ENCODE results near the gene CLPTM1L.
"Not testable (repeated sequence)": the region's sequence is repeated elsewhere in the genome, so short reads cannot be mapped to it uniquely, and the experiment has no call there.

CLPTM1L gene

GRCh38 chr5:1360861-1361260 lies 16.0 kb upstream of the CLPTM1L start:
- peaks cover 0 to 64% of the 10 kb centered on the region in 2 donors for H3K27me3 ChIP-seq
- intact Hi-C loops (cut with DNase I; ENCODE audit: low total_unique reads), result no loop called here

GRCh38 chr5:1360367-1360766 lies 15.5 kb upstream of the CLPTM1L start:
- DNase-seq; H3K9me3 ChIP-seq; H3K4me3 ChIP-seq; H3K27ac ChIP-seq; intact Hi-C loops (cut with DNase I; ENCODE audit: low total_unique reads); H3K36me3 ChIP-seq; H3K4me1 ChIP-seq: not testable (repeated sequence)
- H3K27me3 ChIP-seq, result peaks cover 0 to 62% of the 10 kb centered on the region in 2 donors

More at GRCh38 chr5:1360861-1361260, 16.0 kb upstream of the CLPTM1L start:
- no peak for DNase-seq
- TF ChIP-seq CTCF (IDR thresholded peaks at IDR 0.05), result no peak
- H3K36me3 ChIP-seq, result no peaks in the 10 kb centered on the region
- no peak overlapping the region for H3K27ac ChIP-seq
- H3K4me3 ChIP-seq, result no peak overlapping the region
- no peaks in the 10 kb centered on the region for H3K4me1 ChIP-seq
- H3K9me3 ChIP-seq, result no peaks in the 10 kb centered on the region

- Histone ChIP-seq H3K4me3 (no peak overlapping the region), H3K36me3 (no peaks in the 10 kb centered on the region), H3K9me3 (no peaks in the 10 kb centered on the region), H3K4me1 (no peaks in the 10 kb centered on the region), H3K27me3 (peaks cover 0 to 59% of the 10 kb centered on the region in 2 donors), H3K27ac (no peak overlapping the region)
- intact Hi-C loops (cut with DNase I; ENCODE audit: low total_unique reads), result no loop called here
- no peak for DNase-seq
- no peak for TF ChIP-seq CTCF (IDR thresholded peaks at IDR 0.05)
Observed at GRCh38 chr5:1359713-1360112, 14.8 kb upstream of the CLPTM1L start.

- no peak overlapping the region for H3K27ac ChIP-seq
- H3K9me3 ChIP-seq, result no peaks in the 10 kb centered on the region
- no peak for DNase-seq
- H3K4me3 ChIP-seq, result no peak overlapping the region
- intact Hi-C loops (cut with DNase I; ENCODE audit: low total_unique reads), result no loop called here
- no peak for TF ChIP-seq CTCF (IDR thresholded peaks at IDR 0.05)
- H3K36me3 ChIP-seq, result no peaks in the 10 kb centered on the region
- H3K27me3 ChIP-seq, result peaks cover 0 to 56% of the 10 kb centered on the region in 2 donors
- H3K4me1 ChIP-seq, result no peaks in the 10 kb centered on the region
Observed at GRCh38 chr5:1359031-1359645, 14.2 kb upstream of the CLPTM1L start.

GRCh38 chr5:1358726-1359025 lies 13.8 kb upstream of the CLPTM1L start:
- Histone ChIP-seq H3K4me3 (no peak overlapping the region), H3K9me3 (no peaks in the 10 kb centered on the region), H3K27me3 (peaks cover 0 to 54% of the 10 kb centered on the region in 2 donors), H3K36me3 (no peaks in the 10 kb centered on the region), H3K27ac (no peak overlapping the region), H3K4me1 (no peaks in the 10 kb centered on the region)
- intact Hi-C loops (cut with DNase I; ENCODE audit: low total_unique reads), result no loop called here
- no peak for DNase-seq
- no peak for TF ChIP-seq CTCF (IDR thresholded peaks at IDR 0.05)

- Histone ChIP-seq H3K36me3 (no peaks in the 10 kb centered on the region), H3K4me1 (no peaks in the 10 kb centered on the region), H3K27ac (no peak overlapping the region), H3K4me3 (no peak overlapping the region), H3K9me3 (no peaks in the 10 kb centered on the region), H3K27me3 (peaks cover 0 to 52% of the 10 kb centered on the region in 2 donors)
- DNase-seq, result no peak
- intact Hi-C loops (cut with DNase I; ENCODE audit: low total_unique reads), result no loop called here
- TF ChIP-seq CTCF (IDR thresholded peaks at IDR 0.05), result no peak
Observed at GRCh38 chr5:1357946-1358725, 13.2 kb upstream of the CLPTM1L start.
